Suprapubic skin (tissue), 4 donors: ENCODE results near the gene TDRD10.

Source experiments
- CTCF ChIP-seq, 2 donors: fragments of 200-600 bp in 1 of 2; fragments of 450-650 bp in 1 of 2; sonication (generic) in 1 of 2; IDR thresholded peaks; one replicate each; pipeline ENCODE4 v1.5.1; 2016 to 2019; ENCODE audit warnings: antibody characterized with exemption in 2 of 2, mild to moderate bottlenecking in 1 of 2, moderate library complexity in 1 of 2
- EP300 ChIP-seq: sonication (generic); formaldehyde crosslinking; IDR thresholded peaks from one replicate; pipeline ENCODE4 v1.6.1; 2017; ENCODE audit warnings: antibody characterized with exemption
- POLR2AphosphoS5 ChIP-seq, 3 donors: sonication (generic); formaldehyde crosslinking; IDR thresholded peaks; one replicate each; pipeline ENCODE4 v1.6.1; 2017; ENCODE audit warnings: antibody characterized with exemption in 3 of 3

DNA sequence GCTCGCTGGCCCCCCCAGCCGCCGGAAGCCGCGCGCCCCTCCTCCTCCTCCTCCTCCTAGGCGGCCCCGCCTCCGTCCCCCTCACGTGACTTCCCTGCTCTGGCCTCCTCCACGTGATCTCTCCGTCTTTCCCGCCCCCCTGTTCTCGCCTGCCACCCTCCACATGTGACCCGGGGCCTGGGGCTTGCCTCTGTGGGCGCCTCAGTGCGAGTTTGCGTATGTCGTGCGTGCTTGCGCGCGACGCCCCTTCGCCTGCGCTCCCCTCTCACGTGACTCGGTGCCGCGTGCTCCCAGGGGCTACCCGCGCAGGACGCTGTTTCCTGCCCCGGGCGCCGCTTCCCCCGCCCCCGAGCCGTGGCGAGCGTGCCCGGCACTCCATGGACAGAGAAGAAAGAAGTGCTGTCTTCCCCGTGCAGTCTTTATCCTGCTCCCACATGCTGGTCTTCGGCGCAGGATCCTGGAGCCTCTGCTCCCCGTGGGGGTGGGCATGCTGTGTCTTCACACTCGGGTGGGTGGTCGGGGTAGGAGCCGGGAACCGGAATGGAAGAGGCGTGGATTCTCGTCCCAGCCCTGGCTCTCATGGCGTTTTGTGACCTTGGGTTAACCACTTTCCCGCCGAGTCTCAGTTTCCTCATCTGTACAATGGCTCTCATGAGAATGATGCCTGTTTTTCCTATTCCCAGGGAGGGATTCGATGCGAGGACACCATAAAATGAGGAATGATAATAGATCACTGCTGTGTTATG is 56.9 kb downstream of the TDRD10 start:
- TF ChIP-seq EP300 (peak; percentile 71), POLR2AphosphoS5 (IDR thresholded peaks at IDR 0.05) (peak; percentile 74 to 99 (median 83)), CTCF (IDR thresholded peaks at IDR 0.05) (no peak)
